ENCODE results near the gene SLC6A2.

Gene SLC6A2

DNA sequence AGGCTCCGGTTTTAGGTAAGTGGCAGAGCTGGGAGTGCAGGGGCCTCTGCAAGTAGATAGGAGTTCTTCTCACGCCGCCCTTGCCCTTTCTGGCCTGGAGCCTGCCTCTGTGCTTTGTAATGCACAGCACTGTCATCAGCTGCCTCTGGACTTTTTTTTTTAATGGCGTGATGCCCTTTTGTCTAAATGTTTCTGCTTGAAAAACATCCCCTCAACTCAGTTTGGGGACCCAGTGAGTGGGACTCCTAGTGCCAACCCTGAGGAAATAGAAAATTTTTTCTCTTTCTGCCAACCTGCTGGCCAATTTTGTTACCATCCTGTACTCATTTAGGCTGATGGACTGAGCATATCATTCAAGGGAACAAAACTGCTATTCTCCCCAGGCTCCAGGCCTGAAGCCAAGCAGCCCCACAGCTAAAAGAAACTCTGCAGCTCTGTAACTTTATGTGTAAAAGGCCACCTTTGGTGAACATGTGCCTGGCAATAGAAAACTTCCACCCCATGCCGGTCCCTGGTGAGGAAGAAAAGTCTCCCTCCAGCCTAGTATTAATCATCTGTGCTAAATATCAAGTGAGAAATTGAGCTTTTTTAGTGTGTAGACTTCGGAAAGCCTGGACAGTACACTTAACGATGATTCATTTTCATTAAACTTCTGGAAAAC lies 22.5 kb downstream of the SLC6A2 start:
- DNase-seq, result no peak

DNA sequence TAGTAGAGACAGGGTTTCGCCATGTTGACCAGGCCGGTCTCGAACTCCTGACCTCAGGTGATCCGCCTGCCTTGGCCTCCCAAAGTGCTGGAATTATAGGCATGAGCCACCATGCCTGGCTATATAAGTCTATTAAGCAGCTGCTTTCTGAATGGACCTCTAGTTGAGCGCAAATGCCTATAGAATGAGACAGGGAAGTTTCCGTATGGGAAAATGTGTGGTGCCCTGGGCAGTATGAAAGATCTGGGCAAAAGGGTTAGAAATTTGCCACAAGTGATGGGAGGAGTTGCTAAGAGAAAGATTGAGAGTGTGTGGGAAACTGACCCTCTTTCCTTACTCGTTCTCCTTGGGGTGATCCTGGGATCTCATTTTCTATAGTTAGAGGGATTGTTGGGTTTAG lies 26.3 kb downstream of the SLC6A2 start:
- no peak for DNase-seq

- no peak for DNase-seq
These were observed 30.2 kb downstream of the SLC6A2 start for GRCh38 chr16:55685973-55686372.

DNA sequence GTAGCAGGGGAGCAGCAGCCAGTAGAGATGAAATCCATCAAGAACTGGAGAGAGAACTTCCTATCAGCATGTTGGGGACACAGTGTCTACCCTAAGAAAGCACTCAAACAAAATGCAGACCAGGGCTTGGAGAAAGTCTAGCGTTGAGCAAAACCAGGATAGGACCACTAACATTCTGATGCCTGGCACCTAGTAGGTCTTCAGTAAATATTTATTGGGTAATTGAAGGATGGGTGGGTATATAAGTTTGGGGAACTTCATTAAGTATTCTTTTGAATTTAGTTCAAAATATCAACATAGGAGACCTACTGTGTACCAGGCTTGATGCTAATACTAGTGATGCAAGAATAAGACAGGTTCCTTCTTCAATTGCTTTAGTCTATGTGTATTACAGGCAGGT lies 30.9 kb downstream of the SLC6A2 start:
- no peak for DNase-seq

DNA sequence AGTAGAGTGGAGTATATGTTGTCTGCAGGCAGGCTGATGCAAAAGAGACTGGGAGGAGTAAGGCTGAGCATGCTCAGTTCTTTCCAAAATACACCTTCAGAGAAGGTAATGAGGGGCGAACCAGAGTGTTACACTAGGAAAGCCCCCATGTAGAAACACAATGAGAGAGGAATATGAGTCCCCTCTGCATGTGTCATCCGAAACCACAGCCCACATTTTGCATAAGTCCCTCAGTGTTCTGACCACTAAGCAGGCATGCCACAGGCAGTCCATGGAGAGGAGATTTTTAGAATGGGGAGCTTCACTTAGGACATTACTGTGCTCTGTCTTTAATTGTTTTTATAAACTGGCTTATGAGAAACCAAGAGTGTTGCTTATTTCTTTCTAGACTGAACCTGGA lies 32.0 kb downstream of the SLC6A2 start:
- no peak for DNase-seq

GRCh38 chr16:55690841-55691240 lies 35.1 kb downstream of the SLC6A2 start:
- no peak for DNase-seq

DNA sequence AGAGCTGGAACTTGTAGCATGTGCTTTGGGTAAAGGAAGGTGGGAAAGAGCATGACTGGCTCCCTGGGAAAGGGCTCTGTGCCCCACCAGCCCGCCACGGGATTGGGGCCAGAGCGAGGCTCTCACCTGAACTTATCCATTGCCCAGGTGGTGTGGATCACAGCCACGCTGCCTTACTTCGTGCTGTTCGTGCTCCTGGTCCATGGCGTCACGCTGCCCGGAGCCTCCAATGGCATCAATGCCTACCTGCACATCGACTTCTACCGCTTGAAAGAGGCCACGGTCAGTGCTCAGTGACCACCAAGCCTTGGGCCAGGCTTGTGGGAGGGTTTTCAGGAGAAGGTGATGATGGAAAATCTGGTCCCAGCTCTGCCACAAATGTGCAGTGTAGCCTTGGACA lies 36.0 kb downstream of the SLC6A2 start:
- DNase-seq, result no peak

GRCh38 chr16:55695595-55695994 lies 39.8 kb downstream of the SLC6A2 start:
- no peak for DNase-seq

GRCh38 chr16:55697867-55698266 lies 42.1 kb downstream of the SLC6A2 start:
- no peak for DNase-seq

DNA sequence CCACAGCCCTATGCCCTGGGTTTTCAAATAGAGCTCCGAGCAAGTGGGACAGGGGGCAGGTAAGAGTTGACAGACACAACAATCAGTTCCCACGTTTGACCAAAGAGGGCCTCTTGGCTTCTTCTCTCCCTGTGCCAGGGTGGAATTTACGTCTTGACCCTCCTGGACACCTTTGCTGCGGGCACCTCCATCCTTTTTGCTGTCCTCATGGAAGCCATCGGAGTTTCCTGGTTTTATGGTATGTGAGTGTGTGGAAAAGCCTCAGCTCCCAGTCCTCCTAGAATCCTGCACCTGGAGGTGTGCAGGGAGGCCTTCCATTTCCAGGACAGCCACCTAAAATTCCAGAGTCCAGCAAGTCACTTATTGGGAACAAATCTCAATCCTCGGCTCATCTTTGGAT lies 42.5 kb downstream of the SLC6A2 start:
- no peak for DNase-seq

- no peak for DNase-seq
These were observed 43.2 kb downstream of the SLC6A2 start for GRCh38 chr16:55698946-55699345.

- no peak for DNase-seq
These were observed 43.8 kb downstream of the SLC6A2 start for GRCh38 chr16:55699616-55700015.

DNA sequence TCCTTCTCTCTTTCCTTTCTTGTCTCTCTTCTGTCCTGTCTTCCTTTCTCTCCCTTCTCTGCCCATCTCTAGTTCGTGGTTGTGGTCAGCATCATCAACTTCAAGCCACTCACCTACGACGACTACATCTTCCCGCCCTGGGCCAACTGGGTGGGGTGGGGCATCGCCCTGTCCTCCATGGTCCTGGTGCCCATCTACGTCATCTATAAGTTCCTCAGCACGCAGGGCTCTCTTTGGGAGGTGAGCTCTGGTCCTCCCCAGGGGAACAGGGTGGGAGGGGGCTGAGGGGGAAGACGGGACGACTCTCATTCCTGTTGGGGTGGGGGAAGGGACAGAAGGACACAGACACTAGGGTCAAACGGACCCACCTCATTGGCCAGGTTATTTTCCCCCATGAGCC lies 44.3 kb downstream of the SLC6A2 start:
- no peak for DNase-seq

DNA sequence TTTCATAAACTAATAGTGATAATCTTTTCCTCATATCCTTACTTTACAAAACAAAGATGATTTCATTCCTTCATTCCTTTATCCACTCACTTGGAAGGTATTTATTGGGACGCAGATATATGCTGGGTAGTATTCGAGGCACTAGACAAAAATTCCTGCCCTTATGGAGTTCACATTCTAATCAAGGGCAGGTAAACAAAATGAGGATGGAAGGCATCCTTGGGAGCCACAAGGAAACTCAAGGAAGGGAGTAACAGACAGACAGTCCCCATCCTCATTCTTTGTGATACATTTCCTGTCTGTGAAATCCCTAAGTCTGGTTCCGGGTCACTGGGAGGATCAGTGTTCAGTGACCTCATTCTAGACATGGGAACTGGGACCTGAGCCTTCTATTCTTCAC lies 45.2 kb downstream of the SLC6A2 start:
- DNase-seq, result no peak

- peak; percentile 81 for DNase-seq
These were observed 45.9 kb downstream of the SLC6A2 start for GRCh38 chr16:55701442-55702319.

- DNase-seq, result peak; percentile 76
These were observed 47.5 kb downstream of the SLC6A2 start for GRCh38 chr16:55703003-55704001.

DNA sequence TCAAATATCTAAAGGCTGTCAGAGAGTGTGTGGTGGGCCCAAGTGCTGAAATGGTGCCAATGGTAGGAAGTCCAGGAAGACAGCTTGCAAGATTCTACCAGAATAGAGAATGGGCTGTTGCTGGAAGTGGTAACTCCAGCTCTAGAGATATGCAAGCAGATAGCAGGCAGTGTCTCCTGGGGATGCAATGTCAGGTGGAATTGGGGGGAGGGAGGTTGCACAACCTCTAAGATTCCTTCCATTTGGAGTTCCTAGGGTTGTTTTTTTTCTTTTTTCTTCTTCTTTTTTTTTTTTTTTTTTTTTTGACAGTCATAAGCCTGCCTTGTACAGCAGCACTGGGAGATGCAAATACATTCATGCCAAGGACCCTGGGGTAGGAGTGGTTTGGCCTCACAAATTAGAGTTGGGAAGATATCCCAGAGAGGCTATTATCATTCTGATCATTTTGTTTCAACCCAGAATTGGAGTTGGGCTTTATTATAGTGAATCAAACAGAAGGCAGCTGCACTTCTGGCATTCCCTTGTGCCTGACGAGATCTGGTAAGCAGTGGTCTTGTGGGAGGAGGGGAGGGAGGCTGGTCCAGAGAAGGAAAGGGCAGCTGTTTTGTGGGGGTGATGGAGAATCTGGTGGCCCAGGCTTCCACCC lies 51.1 kb downstream of the SLC6A2 start:
- DNase-seq, result no peak

GRCh38 chr16:55709801-55710200 lies 54.0 kb downstream of the SLC6A2 start:
- no peak for DNase-seq

GRCh38 chr16:55710466-55710865 lies 54.7 kb downstream of the SLC6A2 start:
- no peak for DNase-seq

DNA sequence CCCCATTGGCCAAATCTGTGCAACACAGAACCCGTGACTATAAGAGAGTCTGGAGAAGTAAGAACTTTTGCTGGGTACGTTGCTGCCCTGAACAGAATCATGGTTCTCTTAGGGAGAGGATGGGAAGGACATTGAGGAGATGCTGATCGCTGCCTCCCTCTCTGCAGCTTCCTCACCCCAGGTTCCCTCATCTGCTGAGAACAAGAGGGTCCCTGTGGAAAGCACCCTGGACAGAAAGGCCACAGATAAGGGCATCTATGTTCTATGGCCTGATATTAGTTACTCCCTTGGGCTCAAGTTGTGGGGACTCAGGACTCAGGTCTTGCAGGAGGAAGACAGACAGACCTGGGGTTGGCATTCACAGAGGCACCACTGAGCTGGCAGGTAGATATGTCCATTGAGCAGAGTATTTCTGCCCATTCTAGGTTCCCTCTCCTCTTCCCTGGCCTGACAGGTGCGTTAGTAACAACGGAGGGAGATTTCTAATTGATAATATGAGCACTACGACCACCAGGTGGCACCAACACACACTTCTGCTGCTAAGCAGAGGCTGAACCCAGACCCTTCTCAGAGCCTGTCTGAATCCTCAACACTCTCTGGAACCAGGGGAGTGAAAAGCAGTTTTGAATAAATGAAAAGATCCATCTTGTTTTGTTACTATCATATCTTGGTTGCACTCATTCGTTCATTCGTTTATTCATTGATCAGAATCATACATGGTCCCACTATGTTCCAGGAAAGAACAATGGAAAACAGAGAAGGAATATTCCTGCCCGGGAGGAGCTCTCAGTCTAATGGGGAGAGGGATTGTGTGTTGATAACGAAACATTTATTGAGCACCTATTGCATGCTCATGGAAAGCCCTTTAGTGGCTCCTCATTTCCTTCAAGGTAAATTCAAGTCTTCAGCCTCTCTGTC lies 56.4 kb downstream of the SLC6A2 start:
- peak; percentile 82 for DNase-seq

DNA sequence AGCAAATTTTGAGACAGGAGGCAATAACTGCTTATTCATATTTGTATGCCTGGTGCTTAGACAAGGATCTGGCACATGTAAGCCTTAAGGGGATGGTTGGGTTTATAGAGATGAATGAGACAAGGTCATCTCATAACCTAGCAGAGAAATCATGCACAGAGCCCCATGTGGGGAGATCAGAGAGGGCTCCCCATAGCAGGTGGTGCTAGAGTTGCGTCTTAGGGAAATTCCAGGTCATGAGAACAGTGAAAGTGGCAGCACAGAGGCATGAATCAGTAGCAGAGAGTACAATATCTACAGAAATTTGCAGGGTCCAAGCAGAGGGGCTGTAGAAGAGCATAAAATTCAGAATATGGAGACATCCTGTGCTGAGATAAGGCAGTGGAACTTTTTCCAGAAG lies 57.3 kb downstream of the SLC6A2 start:
- no peak for DNase-seq

GRCh38 chr16:55717326-55717725 lies 61.5 kb downstream of the SLC6A2 start:
- no peak for DNase-seq

Measured in NCI-H1105 (cell line).